IPS-15b (cell line): ENCODE measurements around the gene NOTUM.
"Not testable (repeated sequence)": the region's sequence is repeated elsewhere in the genome, so short reads cannot be mapped to it uniquely, and the experiment has no call there.

Experiments used
- H3K27me3 ChIP-seq: one replicate; pipeline ENCODE4 v1.6.1; 2013; ENCODE audit warnings: low read length; ENCODE audit not compliant: control insufficient read depth, insufficient read depth
- H3K36me3 ChIP-seq: one replicate; pipeline ENCODE4 v1.6.1; 2013; ENCODE audit warnings: low read length; ENCODE audit not compliant: control insufficient read depth, insufficient read depth
- H3K4me1 ChIP-seq: one replicate; pipeline ENCODE4 v1.6.1; 2013; ENCODE audit warnings: mild to moderate bottlenecking, low read length; ENCODE audit not compliant: control insufficient read depth, insufficient read depth
- H3K4me3 ChIP-seq: one replicate; pipeline ENCODE4 v1.5.1; 2013; ENCODE audit warnings: low read depth, low read length
- H3K9ac ChIP-seq: one replicate; pipeline ENCODE4 v1.6.1; 2013; ENCODE audit warnings: low read depth, mild to moderate bottlenecking, low read length
- H3K9me3 ChIP-seq: one replicate; pipeline ENCODE4 v1.6.1; 2013; ENCODE audit warnings: mild to moderate bottlenecking, low read length; ENCODE audit not compliant: control insufficient read depth, insufficient read depth

NOTUM gene

GRCh38 chr17:81993729-81994592 is 33.0 kb upstream of the NOTUM start:
- Histone ChIP-seq H3K27me3 (no peaks in the 10 kb centered on the region), H3K36me3 (peaks cover 4% of the 10 kb centered on the region), H3K4me3 (no peak overlapping the region), H3K4me1 (no peaks in the 10 kb centered on the region), H3K9me3 (no peaks in the 10 kb centered on the region), H3K9ac (no peak overlapping the region)

GRCh38 chr17:81992306-81993102 is 31.5 kb upstream of the NOTUM start:
- peak overlapping the region; percentile 47 for H3K9ac ChIP-seq
- peaks cover 5% of the 10 kb centered on the region for H3K36me3 ChIP-seq
- H3K27me3 ChIP-seq, result no peaks in the 10 kb centered on the region
- no peak overlapping the region for H3K4me3 ChIP-seq
- no peaks in the 10 kb centered on the region for H3K4me1 ChIP-seq
- H3K9me3 ChIP-seq, result no peaks in the 10 kb centered on the region

- no peaks in the 10 kb centered on the region for H3K4me1 ChIP-seq
- H3K4me3 ChIP-seq, result no peak overlapping the region
- H3K9me3 ChIP-seq, result no peaks in the 10 kb centered on the region
- H3K27me3 ChIP-seq, result no peaks in the 10 kb centered on the region
- H3K36me3 ChIP-seq, result peaks cover 5% of the 10 kb centered on the region
- H3K9ac ChIP-seq, result peak overlapping the region; percentile 47
Measured at GRCh38 chr17:81991684-81992305, 30.8 kb upstream of the NOTUM start.

DNA sequence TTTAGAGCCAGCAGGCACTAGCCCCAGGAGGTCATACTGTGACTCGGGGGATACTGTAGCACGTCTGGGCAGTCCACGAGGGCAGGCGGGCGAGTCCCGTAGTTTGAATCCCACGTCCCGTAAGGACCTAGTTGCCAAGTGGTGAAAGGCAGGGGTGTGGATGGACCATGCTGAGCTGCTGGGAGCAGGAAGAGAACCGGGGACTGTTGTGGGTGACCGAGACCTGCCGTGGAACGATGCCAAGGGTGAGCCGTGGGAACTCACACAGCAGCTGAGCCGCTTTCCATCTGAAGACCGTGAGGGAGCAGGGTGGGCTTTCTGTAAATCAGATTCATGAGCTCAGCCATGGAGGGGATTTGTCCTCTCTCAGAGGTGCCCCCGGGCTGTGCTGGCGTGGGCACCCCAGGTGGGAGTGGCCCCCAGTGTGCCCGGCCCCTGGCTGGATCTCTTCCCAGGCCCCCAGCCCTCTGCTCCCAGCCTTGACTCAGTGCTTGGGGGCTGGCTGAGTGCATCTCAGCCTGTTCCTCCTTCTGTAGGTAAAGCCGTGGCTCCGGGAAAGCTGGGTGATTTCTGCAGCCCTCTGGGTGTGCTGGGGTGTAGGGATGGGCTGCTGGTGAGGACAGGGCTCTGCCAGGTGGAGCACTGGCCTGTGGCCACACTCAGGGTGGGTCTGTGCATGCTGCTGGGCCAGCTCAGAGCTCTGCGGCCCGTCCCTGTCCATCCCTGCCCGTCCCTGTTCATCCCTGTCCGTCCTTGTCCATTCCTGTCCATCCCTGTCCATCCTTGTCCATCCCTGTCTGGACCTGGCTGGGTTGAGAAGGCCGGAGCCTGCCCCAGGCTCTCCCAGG is 30.1 kb upstream of the NOTUM start:
- Histone ChIP-seq H3K9me3 (no peaks in the 10 kb centered on the region), H3K27me3 (no peaks in the 10 kb centered on the region), H3K4me1 (no peaks in the 10 kb centered on the region), H3K36me3 (peaks cover 4% of the 10 kb centered on the region), H3K4me3 (no peak overlapping the region), H3K9ac (peak overlapping the region; percentile 47)

GRCh38 chr17:81987161-81987770 is 26.3 kb upstream of the NOTUM start:
- Histone ChIP-seq H3K36me3 (peaks cover 27% of the 10 kb centered on the region), H3K4me1 (no peaks in the 10 kb centered on the region), H3K9me3 (no peaks in the 10 kb centered on the region), H3K27me3 (no peaks in the 10 kb centered on the region), H3K4me3 (no peak overlapping the region), H3K9ac (no peak overlapping the region)

DNA sequence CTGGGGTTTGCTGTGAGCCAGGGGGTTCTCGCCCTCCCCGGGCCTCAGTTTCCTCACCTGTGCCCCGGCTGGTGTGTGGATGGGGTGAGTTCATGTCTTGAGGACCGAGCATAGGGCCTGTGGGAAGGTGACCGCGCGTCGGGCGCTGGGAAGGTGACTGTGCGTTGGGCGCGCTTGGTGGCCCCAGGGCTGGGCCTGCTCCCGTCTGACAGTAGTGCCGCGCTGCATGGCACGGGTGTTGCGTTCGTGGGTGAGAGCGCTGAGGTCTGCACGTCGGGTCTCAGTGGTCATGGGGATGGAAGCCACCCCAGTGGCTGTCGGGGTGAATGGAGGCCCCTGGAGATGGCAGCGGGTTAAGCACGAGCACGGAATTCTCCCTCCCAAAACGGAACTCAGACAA is 25.6 kb upstream of the NOTUM start:
- Histone ChIP-seq H3K4me3 (no peak overlapping the region), H3K36me3 (peaks cover 27% of the 10 kb centered on the region), H3K9me3 (no peaks in the 10 kb centered on the region), H3K4me1 (no peaks in the 10 kb centered on the region), H3K9ac (no peak overlapping the region), H3K27me3 (no peaks in the 10 kb centered on the region)

DNA sequence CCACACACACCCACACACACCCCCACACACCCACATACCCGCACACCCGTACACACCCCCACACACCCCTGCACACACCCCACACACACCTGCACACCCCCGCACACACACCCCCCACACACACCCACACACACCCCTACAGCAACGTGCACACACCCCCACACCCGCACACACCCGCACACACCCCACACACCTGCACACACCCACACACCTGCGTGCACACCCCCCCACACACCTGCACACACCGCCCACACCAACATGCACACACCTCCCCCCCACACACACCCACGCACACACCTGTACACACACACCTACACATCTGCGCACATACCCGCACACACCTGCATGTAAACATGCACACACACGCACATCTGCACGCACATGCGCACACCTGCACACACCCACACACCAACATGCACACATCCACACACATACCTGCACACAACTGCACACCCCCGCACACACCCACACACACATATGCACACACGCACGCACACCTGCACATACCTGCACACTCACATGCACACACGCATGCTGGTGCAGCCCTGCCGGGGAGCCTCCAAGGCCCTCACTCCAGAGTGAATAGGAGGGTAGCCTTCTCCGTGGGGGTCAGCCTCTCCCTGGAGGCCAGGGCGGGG is 23.9 kb upstream of the NOTUM start:
- no peak overlapping the region for H3K9ac ChIP-seq
- no peaks in the 10 kb centered on the region for H3K9me3 ChIP-seq
- H3K27me3 ChIP-seq, result no peaks in the 10 kb centered on the region
- no peak overlapping the region for H3K4me3 ChIP-seq
- H3K4me1 ChIP-seq, result no peaks in the 10 kb centered on the region
- H3K36me3 ChIP-seq, result peaks cover 27% of the 10 kb centered on the region

DNA sequence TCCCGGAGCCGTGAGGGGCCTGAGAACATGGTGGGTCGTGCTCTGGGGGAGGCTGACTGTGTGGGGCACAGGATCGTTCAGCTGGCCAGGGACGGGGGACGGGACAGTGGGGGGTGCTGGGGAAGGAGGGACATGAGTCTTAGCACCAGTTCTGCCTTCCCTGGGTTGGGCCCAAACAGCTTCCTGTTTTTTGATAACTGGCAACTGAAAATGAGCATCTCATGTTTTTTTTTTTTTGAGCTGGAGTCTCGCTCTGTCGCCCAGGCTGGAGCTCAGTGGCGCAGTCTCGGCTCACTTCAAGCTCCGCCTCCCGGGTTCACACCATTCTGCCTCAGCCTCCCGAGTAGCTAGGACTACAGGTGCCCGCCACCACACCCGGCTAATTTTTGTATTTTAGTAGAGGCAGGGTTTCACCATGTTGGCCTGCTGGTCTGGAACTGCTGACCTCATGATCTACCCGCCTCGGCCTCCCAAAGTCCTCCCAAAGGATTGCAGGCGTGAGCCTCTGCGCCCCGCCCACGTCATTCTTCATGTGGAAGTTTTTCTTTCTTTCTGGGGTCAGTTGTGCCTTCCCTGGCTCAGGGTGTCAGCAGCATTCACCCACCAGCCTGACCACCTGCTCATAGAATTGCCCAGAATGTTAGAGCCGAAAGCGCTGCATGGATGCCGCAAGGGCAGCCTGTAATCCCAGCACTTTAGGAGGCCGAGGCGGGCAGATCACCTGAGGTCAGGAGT is 22.8 kb upstream of the NOTUM start:
- H3K9ac ChIP-seq, result no peak overlapping the region

DNA sequence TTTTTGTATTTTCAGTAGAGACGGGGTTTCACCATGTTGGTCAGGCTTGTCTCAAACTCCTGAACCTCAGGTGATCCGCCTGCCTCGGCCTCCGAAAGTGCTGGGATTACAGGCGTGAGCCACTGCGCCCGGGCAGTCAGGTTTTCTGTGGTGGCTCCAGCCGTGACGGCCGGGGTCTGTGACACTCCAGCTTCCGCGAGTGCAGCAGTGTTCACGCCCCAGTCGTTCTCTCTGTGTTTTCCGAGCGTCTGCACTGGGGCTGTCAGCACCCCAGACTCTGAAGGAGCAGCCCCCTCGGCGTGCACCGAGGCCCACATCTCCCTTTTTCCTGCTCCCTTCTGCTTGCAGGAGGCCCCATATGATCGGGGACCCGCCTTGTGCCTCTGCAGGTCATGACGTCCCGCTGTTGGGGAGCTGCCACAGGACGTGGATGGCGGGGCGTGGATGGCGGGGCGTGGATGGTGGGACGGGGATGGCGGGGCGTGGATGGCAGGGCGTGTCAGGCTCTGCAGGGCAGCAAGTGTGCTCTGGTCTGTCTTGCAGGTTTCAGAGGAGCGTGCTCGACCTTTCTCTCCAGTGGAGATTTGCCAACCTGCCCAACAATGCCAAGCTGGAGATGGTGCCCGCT is 22.1 kb upstream of the NOTUM start:
- Histone ChIP-seq H3K4me1 (peaks cover 2% of the 10 kb centered on the region), H3K4me3 (no peak overlapping the region), H3K36me3 (peaks cover 27% of the 10 kb centered on the region), H3K9me3 (no peaks in the 10 kb centered on the region), H3K27me3 (no peaks in the 10 kb centered on the region), H3K9ac (no peak overlapping the region)

More for the DNA sequence above, 22.8 kb upstream of the NOTUM start:
- no peak overlapping the region for H3K4me3 ChIP-seq
- H3K27me3 ChIP-seq, result no peaks in the 10 kb centered on the region
- peaks cover under 1% of the 10 kb centered on the region for H3K4me1 ChIP-seq
- H3K36me3 ChIP-seq, result peaks cover 27% of the 10 kb centered on the region
- no peaks in the 10 kb centered on the region for H3K9me3 ChIP-seq

DNA sequence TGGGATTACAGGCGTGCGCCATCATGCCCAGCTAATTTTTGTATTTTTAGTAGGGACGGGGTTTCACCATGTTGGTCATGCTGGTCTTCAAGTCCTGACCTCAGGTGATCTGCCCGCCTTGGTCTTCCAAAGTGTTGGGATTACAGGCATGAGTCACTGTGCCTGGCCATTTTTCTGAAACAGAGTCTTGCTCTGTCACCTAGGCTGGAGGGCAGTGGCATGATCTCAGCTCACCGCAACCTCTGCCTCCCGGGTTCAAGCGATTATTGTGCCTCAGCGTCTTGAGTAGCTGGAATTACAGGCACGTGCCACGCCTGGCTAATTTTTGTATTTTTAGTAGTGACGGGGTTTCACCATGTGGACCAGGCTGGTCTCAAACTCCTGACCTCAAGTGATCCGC is 20.5 kb upstream of the NOTUM start:
- H3K4me3 ChIP-seq, H3K27me3 ChIP-seq, H3K9me3 ChIP-seq, H3K4me1 ChIP-seq, H3K9ac ChIP-seq: not testable (repeated sequence)
- H3K36me3 ChIP-seq, result peaks cover 24% of the 10 kb centered on the region
